Measurements from ENCODE around the gene TRIM67.

DNA sequence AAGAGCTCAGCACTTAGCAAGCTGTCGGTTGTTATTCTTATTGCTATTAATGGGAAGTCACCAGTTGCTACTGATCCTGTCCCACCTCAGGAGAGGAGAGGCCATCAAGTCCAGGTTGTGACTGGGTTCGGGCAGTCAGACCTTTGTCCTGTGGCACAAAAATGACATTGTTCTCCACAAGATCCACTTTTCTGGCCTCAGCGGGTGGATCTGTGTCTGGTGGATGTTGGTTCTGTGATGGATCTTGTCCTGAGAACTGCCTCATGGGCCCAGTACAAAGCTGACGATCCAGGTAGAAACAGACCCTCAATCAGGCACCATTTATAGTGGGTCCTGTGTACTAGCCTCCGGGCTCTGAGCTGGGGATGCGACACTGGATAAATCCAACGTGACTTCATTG lies 26.9 kb downstream of the TRIM67 start:
- TF ChIP-seq SMC3 (conservative IDR thresholded peaks at IDR 0.05; ENCODE audit: poor library complexity) (no peak), MXI1 (conservative IDR thresholded peaks at IDR 0.05; ENCODE audit: poor library complexity, severe bottlenecking) (no peak), EP300 (conservative IDR thresholded peaks at IDR 0.05; ENCODE audit: poor library complexity, severe bottlenecking) (no peak), POLR2AphosphoS5 (IDR thresholded peaks at IDR 0.05) (no peak)
- TF ChIP-seq, protein P1, sequence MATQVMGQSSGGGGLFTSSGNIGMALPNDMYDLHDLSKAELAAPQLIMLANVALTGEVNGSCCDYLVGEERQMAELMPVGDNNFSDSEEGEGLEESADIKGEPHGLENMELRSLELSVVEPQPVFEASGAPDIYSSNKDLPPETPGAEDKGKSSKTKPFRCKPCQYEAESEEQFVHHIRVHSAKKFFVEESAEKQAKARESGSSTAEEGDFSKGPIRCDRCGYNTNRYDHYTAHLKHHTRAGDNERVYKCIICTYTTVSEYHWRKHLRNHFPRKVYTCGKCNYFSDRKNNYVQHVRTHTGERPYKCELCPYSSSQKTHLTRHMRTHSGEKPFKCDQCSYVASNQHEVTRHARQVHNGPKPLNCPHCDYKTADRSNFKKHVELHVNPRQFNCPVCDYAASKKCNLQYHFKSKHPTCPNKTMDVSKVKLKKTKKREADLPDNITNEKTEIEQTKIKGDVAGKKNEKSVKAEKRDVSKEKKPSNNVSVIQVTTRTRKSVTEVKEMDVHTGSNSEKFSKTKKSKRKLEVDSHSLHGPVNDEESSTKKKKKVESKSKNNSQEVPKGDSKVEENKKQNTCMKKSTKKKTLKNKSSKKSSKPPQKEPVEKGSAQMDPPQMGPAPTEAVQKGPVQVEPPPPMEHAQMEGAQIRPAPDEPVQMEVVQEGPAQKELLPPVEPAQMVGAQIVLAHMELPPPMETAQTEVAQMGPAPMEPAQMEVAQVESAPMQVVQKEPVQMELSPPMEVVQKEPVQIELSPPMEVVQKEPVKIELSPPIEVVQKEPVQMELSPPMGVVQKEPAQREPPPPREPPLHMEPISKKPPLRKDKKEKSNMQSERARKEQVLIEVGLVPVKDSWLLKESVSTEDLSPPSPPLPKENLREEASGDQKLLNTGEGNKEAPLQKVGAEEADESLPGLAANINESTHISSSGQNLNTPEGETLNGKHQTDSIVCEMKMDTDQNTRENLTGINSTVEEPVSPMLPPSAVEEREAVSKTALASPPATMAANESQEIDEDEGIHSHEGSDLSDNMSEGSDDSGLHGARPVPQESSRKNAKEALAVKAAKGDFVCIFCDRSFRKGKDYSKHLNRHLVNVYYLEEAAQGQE (IDR thresholded peaks at IDR 0.05; ENCODE audit: borderline replicate concordance) = no peak
- TF ChIP-seq, protein P2, sequence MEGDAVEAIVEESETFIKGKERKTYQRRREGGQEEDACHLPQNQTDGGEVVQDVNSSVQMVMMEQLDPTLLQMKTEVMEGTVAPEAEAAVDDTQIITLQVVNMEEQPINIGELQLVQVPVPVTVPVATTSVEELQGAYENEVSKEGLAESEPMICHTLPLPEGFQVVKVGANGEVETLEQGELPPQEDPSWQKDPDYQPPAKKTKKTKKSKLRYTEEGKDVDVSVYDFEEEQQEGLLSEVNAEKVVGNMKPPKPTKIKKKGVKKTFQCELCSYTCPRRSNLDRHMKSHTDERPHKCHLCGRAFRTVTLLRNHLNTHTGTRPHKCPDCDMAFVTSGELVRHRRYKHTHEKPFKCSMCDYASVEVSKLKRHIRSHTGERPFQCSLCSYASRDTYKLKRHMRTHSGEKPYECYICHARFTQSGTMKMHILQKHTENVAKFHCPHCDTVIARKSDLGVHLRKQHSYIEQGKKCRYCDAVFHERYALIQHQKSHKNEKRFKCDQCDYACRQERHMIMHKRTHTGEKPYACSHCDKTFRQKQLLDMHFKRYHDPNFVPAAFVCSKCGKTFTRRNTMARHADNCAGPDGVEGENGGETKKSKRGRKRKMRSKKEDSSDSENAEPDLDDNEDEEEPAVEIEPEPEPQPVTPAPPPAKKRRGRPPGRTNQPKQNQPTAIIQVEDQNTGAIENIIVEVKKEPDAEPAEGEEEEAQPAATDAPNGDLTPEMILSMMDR (IDR thresholded peaks at IDR 0.05; ENCODE audit: poor library complexity, severe bottlenecking) = no peak

All from neural cell (in vitro differentiated cells).